ENCODE results near the gene CD300LG.
A peak's percentile ranks its signal among the peaks of the same experiment; 100 is the strongest.
"Not testable (repeated sequence)": the region's sequence is repeated elsewhere in the genome, so short reads cannot be mapped to it uniquely, and the experiment has no call there.

Gene CD300LG

DNA sequence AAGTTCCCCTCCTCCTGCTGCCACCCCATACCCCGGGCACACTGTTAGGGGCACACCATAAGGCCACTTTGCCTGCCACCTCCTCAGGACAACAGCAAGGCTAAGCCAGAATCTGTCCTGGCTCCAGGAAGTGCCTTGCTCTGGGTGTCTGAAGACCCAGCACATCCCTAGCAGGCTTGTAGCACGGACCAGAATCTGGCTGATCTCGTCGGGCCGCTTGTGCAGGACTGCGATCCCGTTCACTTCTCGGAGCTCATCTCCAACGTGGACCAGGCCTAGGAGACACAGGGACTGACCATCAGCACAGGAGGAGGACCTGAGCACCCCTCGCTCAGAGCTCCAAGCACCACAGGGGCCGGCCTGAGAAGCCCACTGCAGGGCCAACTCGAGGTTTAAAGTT lies 21.4 kb upstream of the CD300LG start:
- DNase-seq (ENCODE audit: low read depth in 2 of 2, low spot score in 1 of 2), result no peak

DNA sequence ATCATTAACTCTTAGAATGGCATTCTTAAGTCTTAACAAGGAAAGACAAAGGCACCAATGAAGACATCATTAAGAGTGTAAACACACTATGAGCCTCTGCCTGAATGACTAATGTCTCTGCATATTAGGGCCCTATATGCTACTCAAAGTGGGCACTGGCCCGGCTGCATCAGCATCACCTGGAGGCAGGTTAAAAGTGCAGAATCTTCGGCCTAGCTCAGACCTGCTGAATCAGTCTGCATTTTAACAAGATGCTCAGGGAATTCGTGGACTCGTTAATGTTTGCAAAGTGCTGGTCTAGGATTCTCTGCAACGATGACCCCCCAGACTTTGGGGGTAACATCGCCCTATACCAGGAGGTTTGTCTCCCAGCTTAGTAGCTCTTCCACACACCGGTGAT lies 20.8 kb upstream of the CD300LG start:
- DNase-seq (ENCODE audit: low read depth in 2 of 2, low spot score in 1 of 2), result no peak

GRCh38 chr17:43827596-43827995 lies 19.4 kb upstream of the CD300LG start:
- no peak for DNase-seq (ENCODE audit: low read depth in 2 of 2, low spot score in 1 of 2)

GRCh38 chr17:43829738-43830137 lies 17.2 kb upstream of the CD300LG start:
- DNase-seq (ENCODE audit: low read depth in 2 of 2, low spot score in 1 of 2), result no peak

DNA sequence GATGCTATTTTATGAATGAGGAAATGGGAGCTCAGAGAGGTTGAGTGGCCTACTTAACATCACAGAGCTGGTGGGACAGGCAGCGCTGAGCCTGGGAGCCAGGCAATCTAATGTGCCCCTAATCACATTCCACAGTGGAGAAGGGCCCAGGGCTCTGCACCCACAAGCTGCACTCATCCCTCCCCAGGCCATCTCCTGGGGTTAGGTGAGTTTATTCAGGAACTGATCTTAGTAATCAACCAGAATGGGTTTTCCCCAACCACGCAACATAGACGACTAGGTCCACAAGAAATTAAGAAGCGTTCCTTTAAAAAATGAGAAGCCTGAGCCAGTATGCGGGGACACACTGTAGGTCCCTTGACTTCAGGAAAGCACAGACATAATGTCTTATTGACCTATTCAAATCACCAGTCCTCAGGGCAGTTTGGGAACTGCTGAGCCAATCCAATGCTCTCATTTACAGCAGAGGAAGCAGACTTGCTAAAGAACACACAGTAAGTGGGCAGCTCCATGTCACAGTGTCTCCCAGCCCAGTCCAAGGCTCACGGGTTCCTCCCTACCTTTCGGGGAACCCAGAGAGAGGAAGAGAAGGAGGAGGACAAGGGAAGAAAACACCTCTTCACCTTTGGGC lies 16.4 kb upstream of the CD300LG start:
- DNase-seq (ENCODE audit: low read depth in 2 of 2, low spot score in 1 of 2), result no peak

DNA sequence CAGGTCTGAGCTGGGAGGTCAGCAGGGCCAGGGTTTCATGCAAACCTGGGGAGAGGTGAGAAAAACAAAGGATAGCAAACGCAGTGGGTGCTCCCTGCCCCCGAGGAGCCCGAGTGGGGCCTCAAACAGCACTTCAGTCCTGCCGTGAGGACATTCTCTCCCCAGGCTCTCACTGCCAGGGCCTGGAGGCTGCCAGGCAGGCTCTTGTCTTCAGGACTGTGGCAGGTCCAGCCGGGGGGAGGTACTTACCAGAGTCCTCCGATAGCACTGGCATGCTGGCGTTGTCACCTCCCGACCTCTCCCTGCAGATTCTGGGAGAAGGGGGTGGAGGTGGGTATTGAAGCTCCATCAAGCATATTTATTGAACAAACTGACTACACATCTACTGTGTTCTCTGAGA lies 15.3 kb upstream of the CD300LG start:
- DNase-seq (ENCODE audit: low read depth in 2 of 2, low spot score in 1 of 2), result no peak

DNA sequence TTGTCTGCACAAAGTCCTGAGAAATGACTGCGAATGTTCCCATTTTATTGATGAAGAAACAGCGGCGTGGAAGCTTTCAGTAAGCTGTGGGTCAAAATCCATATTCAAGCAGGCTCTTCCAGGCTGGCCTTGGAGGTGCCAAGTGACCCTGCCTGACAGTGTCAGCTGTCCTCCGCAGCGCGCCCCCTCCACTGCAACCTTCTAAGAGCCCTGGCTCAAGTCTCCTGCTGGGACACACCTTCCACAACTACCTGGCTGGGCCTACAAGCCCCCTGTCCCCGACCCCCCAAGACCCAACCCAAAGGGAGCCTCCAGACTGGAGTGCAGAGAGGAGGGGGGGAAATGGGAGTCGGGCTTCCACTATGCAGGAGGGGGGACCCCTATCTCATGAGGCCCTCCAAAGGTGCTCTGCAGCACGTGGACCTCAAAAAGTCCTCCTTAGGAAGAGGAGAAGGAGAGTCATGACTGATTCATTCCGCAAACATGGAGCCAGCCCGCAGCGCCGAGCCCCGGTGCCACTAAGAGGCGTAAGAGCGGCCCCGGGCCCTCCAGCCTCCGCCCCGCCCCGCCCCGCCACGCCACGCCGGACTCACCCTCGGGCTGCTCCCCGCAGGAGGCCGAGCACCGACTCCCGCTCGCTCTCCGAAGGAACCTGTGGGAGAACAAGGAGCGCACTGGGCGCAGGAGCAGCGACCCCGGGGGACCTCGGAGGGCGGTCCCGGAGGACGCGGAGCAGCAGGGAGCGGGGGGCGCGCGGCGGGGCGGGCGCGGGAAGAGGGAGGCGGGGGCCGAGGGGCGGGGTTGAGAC lies 14.6 kb upstream of the CD300LG start:
- DNase-seq (ENCODE audit: low read depth in 2 of 2, low spot score in 1 of 2), result no peak

DNA sequence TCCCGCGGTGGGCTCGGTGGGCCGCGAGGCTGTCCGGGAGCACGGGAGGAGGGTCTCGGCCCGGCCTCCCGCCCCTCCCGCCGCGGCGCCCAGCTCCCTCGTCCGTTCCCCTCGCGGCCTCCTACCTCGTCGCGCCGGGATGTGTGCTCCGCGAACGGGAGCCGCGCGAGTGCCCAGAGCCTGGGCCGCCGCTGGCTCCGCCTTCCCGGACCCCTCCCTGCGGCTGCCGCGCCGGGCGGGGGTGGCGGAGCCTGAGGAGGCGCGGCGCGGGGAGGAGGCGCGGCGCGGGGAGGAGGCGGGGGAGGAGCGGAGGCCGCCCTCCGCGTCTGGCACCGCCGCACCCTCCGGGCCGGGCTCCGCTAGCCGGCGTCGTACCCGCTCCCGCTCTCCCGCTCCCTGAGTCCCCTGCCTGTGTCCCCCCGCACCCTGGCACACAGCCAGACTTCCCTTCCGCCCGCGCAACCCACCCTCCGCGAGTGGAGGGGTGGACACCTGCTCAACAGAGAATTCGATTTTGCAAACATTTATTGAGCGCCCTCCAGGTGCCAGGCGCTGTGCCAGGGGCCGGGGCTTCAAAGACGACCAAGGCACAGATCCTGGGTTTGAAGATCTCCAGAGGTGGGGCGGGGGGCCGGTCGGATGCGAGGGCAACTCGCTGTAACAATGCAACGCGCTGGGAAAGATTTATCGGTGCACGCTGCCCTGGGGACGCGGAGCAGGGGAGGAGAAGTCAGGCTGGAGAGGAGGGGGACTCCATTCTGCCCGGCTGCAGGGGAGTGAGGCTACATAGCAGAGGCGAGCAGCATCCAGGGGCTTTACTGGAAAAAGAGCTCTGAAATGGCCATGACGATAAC lies 13.8 kb upstream of the CD300LG start, which contains the start of gene MPP3:
TSS of gene MPP3 (minus strand) at position 171 of the 854 bp plus-strand sequence. CDS start 1,240 bp downstream, outside the sequence.
- DNase-seq (ENCODE audit: low read depth in 2 of 2, low spot score in 1 of 2), result peak in 1 of 2 donors; percentile 3

DNA sequence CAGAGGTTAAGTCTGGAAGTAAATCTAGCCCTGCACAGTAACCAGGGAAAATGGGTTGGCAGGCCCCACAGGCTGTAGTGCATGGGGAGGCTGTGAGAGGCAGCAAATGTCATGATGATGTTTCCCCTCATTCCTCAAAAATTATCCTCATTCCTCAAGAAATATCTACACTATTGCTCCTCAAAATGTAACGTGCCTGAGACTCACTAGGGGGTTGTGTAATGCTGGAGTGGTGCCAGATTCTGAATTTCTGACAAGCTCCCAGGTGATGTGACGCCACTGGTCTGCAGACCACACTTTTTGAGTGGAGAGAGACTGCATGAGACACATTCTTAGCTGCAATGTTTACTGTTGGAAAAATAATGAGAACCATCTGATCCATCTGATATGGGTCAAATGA lies 12.9 kb upstream of the CD300LG start:
- DNase-seq (ENCODE audit: low read depth in 2 of 2, low spot score in 1 of 2), result no peak

DNA sequence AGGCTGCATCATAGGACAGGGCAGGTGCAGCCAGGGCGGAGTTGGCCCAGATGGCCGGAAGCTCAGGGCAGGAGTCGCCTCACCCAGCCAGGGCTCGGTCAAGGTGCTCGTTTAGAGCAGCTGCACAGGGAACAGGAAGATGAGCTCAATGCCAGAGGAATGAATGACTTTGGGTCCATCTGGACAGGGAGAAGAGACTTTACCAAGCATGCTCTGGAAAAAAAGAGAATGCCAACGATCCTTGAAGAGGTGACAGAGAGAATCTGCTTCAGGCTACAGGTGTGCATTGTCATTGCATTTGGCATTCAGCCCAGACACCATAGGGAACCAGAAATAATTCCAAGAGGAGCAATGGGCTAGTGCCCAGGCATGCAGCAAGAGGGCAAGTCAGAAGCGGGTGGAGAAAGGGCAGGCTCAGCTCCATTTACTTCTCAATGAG lies 7.3 kb upstream of the CD300LG start:
- no peak for DNase-seq (ENCODE audit: low read depth in 2 of 2, low spot score in 1 of 2)

GRCh38 chr17:43840814-43841213 lies 6.2 kb upstream of the CD300LG start:
- no peak for DNase-seq (ENCODE audit: low read depth in 2 of 2, low spot score in 1 of 2)

DNA sequence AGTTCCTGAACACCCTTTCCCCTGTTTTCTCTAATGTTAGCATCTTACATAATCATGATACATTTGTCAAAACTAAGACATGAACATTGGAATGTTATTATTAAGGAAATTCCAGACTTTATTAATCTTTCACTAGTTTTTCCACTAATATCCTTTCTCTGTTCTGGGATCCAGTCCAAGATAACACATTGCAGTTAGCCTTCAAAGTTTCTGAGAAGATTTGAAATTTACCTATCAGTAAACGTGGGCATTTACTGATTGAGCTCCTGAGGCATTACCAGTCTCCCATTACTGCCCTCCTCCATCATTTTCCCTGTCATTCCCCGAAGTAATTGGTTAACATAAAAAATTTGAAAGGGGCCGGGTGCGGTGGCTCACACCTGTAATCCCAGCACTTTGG lies 5.7 kb upstream of the CD300LG start:
- no peak for DNase-seq (ENCODE audit: low read depth in 2 of 2, low spot score in 1 of 2)

DNA sequence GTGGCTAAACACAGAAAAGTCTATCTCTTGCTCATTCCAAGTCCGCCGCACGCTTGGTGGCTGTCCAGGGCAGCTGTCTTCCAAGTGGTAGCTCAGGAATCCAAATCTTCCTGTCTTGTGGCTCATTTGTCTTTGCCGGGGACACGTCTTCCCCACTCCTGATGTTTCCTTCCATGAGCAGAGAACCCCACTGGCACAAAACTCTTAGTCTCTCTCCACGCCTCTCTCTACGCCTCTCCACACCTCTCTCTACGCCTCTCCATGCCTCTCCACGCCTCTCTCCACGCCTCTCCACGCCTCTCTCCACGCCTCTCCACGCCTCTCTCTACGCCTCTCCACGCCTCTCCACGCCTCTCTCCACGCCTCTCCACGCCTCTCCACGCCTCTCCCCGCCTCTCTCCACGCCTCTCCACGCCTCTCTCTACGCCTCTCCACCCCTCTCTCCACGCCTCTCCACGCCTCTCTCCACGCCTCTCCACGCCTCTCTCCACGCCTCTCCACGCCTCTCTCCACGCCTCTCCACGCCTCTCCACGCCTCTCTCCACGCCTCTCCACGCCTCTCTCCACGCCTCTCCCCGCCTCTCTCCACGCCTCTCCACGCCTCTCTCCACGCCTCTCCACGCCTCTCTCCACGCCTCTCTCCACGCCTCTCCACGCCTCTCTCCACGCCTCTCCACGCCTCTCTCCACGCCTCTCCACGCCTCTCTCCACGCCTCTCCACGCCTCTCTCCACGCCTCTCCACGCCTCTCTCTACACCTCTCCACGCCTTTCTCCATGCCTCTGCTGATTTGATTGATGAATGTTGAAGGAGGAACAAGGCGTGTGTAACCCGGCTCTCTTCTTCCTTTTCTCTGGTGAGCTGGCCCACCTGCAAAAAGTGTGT lies 4.6 kb upstream of the CD300LG start:
- not testable (repeated sequence) for DNase-seq (ENCODE audit: low read depth in 2 of 2, low spot score in 1 of 2)

- no peak for DNase-seq (ENCODE audit: low read depth in 2 of 2, low spot score in 1 of 2)
These were observed 4.0 kb upstream of the CD300LG start for GRCh38 chr17:43842975-43843325.

DNA sequence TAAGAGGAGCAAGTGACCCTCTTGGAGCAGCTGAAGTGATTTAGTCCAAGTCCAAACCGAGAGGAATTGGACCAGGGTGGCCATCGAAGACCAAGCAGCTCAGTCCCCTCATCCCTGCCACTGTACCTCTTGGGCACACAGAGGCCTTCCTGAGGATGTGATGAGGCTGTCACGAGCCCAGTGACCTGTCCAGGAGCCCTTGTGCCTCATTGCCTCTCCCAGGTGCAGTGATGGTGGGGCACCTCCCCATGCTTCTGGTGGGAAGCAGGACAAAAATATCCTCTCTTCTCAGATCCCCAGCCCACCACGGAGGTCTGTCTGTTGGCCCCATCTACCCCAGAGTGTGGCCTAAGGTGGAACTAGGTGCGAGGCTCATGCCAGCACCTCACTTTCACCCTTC lies 2.7 kb upstream of the CD300LG start:
- DNase-seq (ENCODE audit: low read depth in 2 of 2, low spot score in 1 of 2), result no peak

DNA sequence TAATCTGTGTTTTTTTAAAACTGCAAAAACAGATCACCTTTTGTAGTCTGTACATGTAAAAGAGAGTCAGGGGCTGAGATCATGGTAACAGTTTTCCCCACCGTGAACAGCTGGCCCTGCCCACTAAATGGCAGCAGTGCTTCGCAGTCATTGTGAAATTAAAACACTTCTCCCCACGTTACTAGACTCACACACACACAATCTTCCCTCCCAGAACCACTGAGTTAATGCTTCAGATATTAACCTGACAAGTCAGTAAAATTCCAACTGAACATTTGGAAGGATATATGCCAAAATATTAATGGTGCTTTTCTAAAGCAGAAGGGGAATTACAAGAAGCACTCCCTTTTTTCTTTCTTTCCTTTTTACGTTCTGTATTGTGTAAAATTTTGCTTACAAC lies 1.2 kb upstream of the CD300LG start:
- no peak for DNase-seq (ENCODE audit: low read depth in 2 of 2, low spot score in 1 of 2)

DNA sequence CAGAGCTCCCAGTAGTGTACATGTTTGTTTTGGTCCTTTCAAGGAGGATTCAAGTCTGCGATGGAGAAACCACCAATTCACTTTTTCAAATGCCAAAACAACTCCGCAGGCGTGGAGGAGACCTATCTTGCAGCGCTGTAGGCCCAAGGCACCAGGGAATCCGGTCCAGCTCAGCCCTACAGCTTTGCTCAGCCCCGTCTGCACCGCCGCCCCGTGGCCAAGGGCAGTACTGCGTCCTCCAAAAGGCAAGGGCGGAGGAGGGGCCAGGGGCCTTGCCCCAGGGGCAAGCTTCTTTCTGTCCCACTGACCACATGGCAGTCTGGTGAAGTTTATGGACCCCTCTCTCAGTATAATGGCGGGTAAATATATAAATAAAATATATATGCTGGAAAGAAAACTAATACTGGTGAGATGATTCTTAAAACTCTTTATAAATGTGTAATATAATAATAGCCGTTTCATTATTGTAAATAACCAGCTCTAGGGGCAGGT lies 709 bp upstream of the CD300LG start:
- peak; percentile 35 to 52 for DNase-seq (ENCODE audit: low read depth in 2 of 2, low spot score in 1 of 2)

DNA sequence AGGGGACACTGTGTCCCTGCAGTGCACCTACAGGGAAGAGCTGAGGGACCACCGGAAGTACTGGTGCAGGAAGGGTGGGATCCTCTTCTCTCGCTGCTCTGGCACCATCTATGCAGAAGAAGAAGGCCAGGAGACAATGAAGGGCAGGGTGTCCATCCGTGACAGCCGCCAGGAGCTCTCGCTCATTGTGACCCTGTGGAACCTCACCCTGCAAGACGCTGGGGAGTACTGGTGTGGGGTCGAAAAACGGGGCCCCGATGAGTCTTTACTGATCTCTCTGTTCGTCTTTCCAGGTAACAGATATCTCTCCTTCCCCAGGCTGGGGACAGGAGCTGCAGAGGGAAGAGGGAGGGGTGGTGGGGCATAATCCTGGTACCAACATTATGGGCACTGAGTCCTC lies 1.6 kb downstream of the CD300LG start:
- no peak for DNase-seq (ENCODE audit: low read depth in 2 of 2, low spot score in 1 of 2)

DNA sequence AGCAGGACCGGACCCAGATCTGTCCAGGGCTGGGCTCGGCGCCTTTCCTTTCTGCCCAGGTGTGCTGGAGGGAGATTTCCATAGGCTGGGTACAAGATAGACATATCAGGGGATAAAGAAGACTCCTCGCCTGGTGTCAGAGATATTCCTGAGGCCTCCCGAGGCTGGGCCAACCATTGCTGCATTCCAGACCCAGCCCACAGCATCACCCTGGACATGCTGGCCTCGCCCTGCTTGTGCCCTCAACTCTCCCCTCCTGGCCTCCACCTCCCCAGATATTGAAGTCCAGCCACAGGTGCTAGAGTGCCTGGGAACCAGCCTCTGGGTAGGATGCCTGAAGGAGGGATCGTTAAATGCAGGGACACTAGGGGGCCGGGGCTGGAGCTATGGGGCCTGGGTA lies 2.1 kb downstream of the CD300LG start:
- DNase-seq (ENCODE audit: low read depth in 2 of 2, low spot score in 1 of 2), result no peak

- no peak for DNase-seq (ENCODE audit: low read depth in 2 of 2, low spot score in 1 of 2)
These were observed 5.6 kb downstream of the CD300LG start for GRCh38 chr17:43852571-43852970.

DNA sequence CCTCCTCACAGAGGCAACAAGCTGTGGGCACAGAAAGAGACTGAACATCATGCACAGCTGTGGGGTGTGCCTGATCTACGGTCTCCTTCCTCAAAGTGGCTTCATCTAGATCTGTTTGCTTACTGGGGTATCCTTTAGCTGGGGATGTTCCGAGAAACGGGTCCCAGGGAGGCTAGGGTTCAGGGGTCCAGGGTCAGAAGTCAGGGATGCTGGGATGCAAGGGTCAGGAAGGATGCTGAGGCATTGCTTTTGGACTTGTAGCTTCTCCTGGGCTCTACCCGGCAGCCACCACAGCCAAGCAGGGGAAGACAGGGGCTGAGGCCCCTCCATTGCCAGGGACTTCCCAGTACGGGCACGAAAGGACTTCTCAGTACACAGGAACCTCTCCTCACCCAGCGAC lies 6.6 kb downstream of the CD300LG start:
- no peak for DNase-seq (ENCODE audit: low read depth in 2 of 2, low spot score in 1 of 2)

Measured in stimulated activated CD8-positive, alpha-beta memory T cell treated with anti-CD3 and anti-CD28 coated beads, Interleukin-4, amount 100 ng/mL, for 1 hour (primary cell).